ENCODE results near the gene PROKR1.

Gene PROKR1

DNA sequence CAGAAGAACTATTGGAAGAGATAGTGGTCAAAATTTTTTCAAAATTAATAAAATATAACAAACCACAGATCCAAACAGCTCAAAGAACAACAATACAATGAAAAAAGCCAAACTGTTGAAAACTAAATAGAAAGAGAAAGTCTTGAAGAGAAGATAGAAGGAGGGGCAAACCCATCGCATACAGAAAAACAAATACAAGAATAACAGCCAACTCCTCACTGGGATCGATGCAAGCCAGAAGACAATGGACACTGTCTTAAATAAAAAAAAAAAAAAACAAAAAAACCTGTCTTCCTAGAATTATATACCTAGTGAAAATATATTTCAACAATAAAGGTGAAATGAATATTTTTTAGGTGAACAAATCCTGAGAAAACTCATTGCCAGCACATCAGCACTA lies 57.2 kb downstream of the PROKR1 start:
- no peak for DNase-seq

DNA sequence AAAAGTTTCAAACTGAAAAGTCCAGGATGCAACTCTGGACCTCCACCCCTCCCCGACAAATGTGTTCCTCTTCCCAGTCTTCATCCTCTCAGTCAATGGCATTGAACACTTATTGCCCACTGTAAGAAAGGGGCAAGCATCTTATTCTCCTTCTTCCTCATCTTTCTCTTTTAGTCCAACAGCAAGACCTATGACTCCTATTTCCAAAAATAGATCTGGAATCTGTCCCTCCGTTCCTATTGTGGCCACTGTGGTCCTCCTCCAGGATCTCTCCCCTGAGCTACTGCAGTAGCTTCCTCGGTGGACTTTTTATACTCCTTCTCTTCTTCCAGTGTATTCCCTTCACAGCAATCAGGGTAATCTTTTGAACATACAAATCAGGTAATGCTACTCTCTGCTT lies 63.3 kb downstream of the PROKR1 start:
- DNase-seq: no peak
